HL-60 (cell line): Measurements from ENCODE around the gene BRD4.

ENCODE experiments used
- DNase-seq, 2 experiments: peaks; one replicate each; pipeline ENCODE4 v3.0.0-alpha.2; 2010 to 2020; ENCODE audit warnings: low read depth in 1 of 2, low spot score in 1 of 2
- H3K27ac ChIP-seq: fragments of 250-450 bp; sonication (Bioruptor Pico); replicated peaks from 2 replicates; pipeline ENCODE4 v1.5.1; 2020; ENCODE audit warnings: mild to moderate bottlenecking, moderate library complexity
- H3K27me3 ChIP-seq: fragments of 250-450 bp; sonication (Bioruptor Pico); 2 replicates; pipeline ENCODE4 v1.5.1; 2021; ENCODE audit warnings: mild to moderate bottlenecking, moderate library complexity; ENCODE audit not compliant: insufficient read depth, poor library complexity, severe bottlenecking
- H3K4me3 ChIP-seq: replicated peaks from 2 replicates; pipeline ENCODE4 v1.5.1; 2011; ENCODE audit warnings: mild to moderate bottlenecking, control low read depth, low read length; ENCODE audit not compliant: insufficient read depth
- CTCF ChIP-seq: IDR thresholded peaks from one replicate; pipeline ENCODE4 v1.5.1; 2011; ENCODE audit warnings: low read length, control low read depth, inconsistent platforms; ENCODE audit not compliant: insufficient read depth
- GABPA ChIP-seq: IDR thresholded peaks from 2 replicates; pipeline ENCODE4 v1.6.1; 2012; ENCODE audit warnings: low read depth
- POLR2AphosphoS5 ChIP-seq: IDR thresholded peaks from 2 replicates; pipeline ENCODE4 v1.6.1; 2012; ENCODE audit warnings: low read depth
- SPI1 ChIP-seq: IDR thresholded peaks from 2 replicates; pipeline ENCODE4 v1.6.1; 2012; ENCODE audit warnings: low read depth, mild to moderate bottlenecking, borderline replicate concordance
- TF ChIP-seq, protein P1 (sequence below): IDR thresholded peaks from 2 replicates; pipeline ENCODE4 v1.6.1; 2012; ENCODE audit warnings: low read depth; ENCODE audit not compliant: insufficient replicate concordance

Gene BRD4

GRCh38 chr19:15371119-15371518 is 38.8 kb upstream of the BRD4 start:
- no peaks in the 10 kb centered on the region for H3K27me3 ChIP-seq
- no peak overlapping the region for H3K4me3 ChIP-seq
- no peak overlapping the region for H3K27ac ChIP-seq
- no peak for TF ChIP-seq SPI1
- TF ChIP-seq CTCF = no peak
- no peak for TF ChIP-seq GABPA
- no peak for TF ChIP-seq POLR2AphosphoS5
- TF ChIP-seq, protein P1, sequence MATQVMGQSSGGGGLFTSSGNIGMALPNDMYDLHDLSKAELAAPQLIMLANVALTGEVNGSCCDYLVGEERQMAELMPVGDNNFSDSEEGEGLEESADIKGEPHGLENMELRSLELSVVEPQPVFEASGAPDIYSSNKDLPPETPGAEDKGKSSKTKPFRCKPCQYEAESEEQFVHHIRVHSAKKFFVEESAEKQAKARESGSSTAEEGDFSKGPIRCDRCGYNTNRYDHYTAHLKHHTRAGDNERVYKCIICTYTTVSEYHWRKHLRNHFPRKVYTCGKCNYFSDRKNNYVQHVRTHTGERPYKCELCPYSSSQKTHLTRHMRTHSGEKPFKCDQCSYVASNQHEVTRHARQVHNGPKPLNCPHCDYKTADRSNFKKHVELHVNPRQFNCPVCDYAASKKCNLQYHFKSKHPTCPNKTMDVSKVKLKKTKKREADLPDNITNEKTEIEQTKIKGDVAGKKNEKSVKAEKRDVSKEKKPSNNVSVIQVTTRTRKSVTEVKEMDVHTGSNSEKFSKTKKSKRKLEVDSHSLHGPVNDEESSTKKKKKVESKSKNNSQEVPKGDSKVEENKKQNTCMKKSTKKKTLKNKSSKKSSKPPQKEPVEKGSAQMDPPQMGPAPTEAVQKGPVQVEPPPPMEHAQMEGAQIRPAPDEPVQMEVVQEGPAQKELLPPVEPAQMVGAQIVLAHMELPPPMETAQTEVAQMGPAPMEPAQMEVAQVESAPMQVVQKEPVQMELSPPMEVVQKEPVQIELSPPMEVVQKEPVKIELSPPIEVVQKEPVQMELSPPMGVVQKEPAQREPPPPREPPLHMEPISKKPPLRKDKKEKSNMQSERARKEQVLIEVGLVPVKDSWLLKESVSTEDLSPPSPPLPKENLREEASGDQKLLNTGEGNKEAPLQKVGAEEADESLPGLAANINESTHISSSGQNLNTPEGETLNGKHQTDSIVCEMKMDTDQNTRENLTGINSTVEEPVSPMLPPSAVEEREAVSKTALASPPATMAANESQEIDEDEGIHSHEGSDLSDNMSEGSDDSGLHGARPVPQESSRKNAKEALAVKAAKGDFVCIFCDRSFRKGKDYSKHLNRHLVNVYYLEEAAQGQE = no peak
- DNase-seq = no peak

DNA sequence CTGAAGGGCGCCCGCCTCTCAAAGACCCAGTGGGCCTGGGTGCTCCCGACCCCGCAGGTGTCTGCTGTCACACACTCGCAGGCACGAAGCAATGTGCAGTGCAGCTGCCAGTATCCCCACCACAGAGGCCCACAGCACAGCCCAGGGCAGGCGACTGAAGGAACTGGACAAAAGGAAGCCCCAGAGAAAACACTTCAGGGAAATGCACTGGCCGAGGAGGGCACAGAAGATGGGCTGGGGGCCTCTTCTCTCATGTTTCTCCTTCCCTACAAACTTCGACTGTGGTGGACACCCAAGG is 37.2 kb upstream of the BRD4 start:
- H3K4me3 ChIP-seq = no peak overlapping the region
- no peak for DNase-seq
- H3K27me3 ChIP-seq = no peaks in the 10 kb centered on the region
- H3K27ac ChIP-seq = no peak overlapping the region
- TF ChIP-seq CTCF = no peak
- no peak for TF ChIP-seq SPI1
- no peak for TF ChIP-seq POLR2AphosphoS5
- TF ChIP-seq GABPA = no peak
- TF ChIP-seq, protein P1 = no peak

GRCh38 chr19:15368798-15369593 is 36.7 kb upstream of the BRD4 start:
- Histone ChIP-seq H3K27ac (no peak overlapping the region), H3K4me3 (no peak overlapping the region), H3K27me3 (no peaks in the 10 kb centered on the region)
- TF ChIP-seq GABPA (no peak), CTCF (no peak), SPI1 (no peak), POLR2AphosphoS5 (no peak)
- TF ChIP-seq, protein P1 = no peak
- DNase-seq = no peak
